Activated CD4-positive, alpha-beta T cell treated with anti-CD3 and anti-CD28 coated beads, Interleukin-2, amount 10 ng/mL, durations not matched to agents 24 days and 14 days (primary cell): ENCODE results near the gene PGAP3. TPM values are rescaled to one million over a fixed set of nuclear protein-coding genes. Genes with fewer than 3 reads are reported as not detected.
A peak's percentile ranks its signal among the peaks of the same experiment; 100 is the strongest.
"Not testable (repeated sequence)": the region's sequence is repeated elsewhere in the genome, so short reads cannot be mapped to it uniquely, and the experiment has no call there.

Source experiments
- DNase-seq: peaks from one replicate; pipeline ENCODE4 v3.0.0; 2022
- H3K27ac Mint-ChIP-seq: one replicate; pipeline ENCODE4 v1.8.0; 2022; ENCODE audit warnings: mild to moderate bottlenecking, mixed read lengths
- H3K27me3 Mint-ChIP-seq: one replicate; pipeline ENCODE4 v1.8.0; 2022; ENCODE audit warnings: mixed read lengths
- H3K36me3 Mint-ChIP-seq: one replicate; pipeline ENCODE4 v1.8.0; 2022; ENCODE audit warnings: low read depth, mild to moderate bottlenecking, mixed read lengths
- H3K4me1 Mint-ChIP-seq: one replicate; pipeline ENCODE4 v1.8.0; 2021; ENCODE audit warnings: mixed read lengths
- H3K4me3 Mint-ChIP-seq: one replicate; pipeline ENCODE4 v1.8.0; 2022; ENCODE audit warnings: mild to moderate bottlenecking, moderate library complexity, mixed read lengths
- H3K9me3 Mint-ChIP-seq: one replicate; pipeline ENCODE4 v1.8.0; 2021; ENCODE audit warnings: mixed read lengths
- intact Hi-C: fragments of 100-400 bp; cut with micrococcal nuclease; formaldehyde crosslinking; loops from one replicate; pipeline ENCODE4 v1.15.1; 2023
- total RNA-seq: library from RNA; stranded (reverse); gene quantifications from 2 replicates; pipeline ENCODE4 v1.2.3, GENCODE V29; 2022

PGAP3 gene
- total RNA-seq, 1 donor from 2014 or later: 13.5 TPM

GRCh38 chr17:39722104-39722503 lies 34.2 kb upstream of the PGAP3 start:
- Mint-ChIP-seq H3K9me3 (no peaks in the 10 kb centered on the region), H3K4me1 (peaks cover 3% of the 10 kb centered on the region), H3K36me3 (peaks cover 3% of the 10 kb centered on the region), H3K4me3 (no peak overlapping the region), H3K27me3 (no peaks in the 10 kb centered on the region), H3K27ac (no peak overlapping the region)
- intact Hi-C loops: no loop called here
- DNase-seq: no peak

GRCh38 chr17:39719563-39720355 lies 31.9 kb upstream of the PGAP3 start:
- H3K36me3 Mint-ChIP-seq: no peaks in the 10 kb centered on the region
- DNase-seq: no peak
- intact Hi-C loops: no loop called here

GRCh38 chr17:39717660-39718059 lies 29.8 kb upstream of the PGAP3 start:
- no peaks in the 10 kb centered on the region for H3K27me3 Mint-ChIP-seq
- no peak for DNase-seq
- H3K27ac Mint-ChIP-seq: no peak overlapping the region
- intact Hi-C loops: no loop called here
- no peaks in the 10 kb centered on the region for H3K36me3 Mint-ChIP-seq
- no peaks in the 10 kb centered on the region for H3K9me3 Mint-ChIP-seq
- H3K4me1 Mint-ChIP-seq: no peaks in the 10 kb centered on the region
- H3K4me3 Mint-ChIP-seq: no peak overlapping the region

More at GRCh38 chr17:39719563-39720355, 31.9 kb upstream of the PGAP3 start:
- no peaks in the 10 kb centered on the region for H3K27me3 Mint-ChIP-seq
- H3K4me1 Mint-ChIP-seq: no peaks in the 10 kb centered on the region
- no peak overlapping the region for H3K4me3 Mint-ChIP-seq
- no peaks in the 10 kb centered on the region for H3K9me3 Mint-ChIP-seq
- no peak overlapping the region for H3K27ac Mint-ChIP-seq

GRCh38 chr17:39716879-39717536 lies 29.2 kb upstream of the PGAP3 start:
- H3K4me3 Mint-ChIP-seq: no peak overlapping the region
- no peaks in the 10 kb centered on the region for H3K4me1 Mint-ChIP-seq
- intact Hi-C loops: no loop called here
- no peak overlapping the region for H3K27ac Mint-ChIP-seq
- H3K9me3 Mint-ChIP-seq: no peaks in the 10 kb centered on the region
- no peaks in the 10 kb centered on the region for H3K27me3 Mint-ChIP-seq
- no peak for DNase-seq
- no peaks in the 10 kb centered on the region for H3K36me3 Mint-ChIP-seq

- no peaks in the 10 kb centered on the region for H3K4me1 Mint-ChIP-seq
- H3K27ac Mint-ChIP-seq: no peak overlapping the region
- H3K27me3 Mint-ChIP-seq: no peaks in the 10 kb centered on the region
- DNase-seq: no peak
- intact Hi-C loops: no loop called here
- H3K9me3 Mint-ChIP-seq: no peaks in the 10 kb centered on the region
- no peak overlapping the region for H3K4me3 Mint-ChIP-seq
- H3K36me3 Mint-ChIP-seq: no peaks in the 10 kb centered on the region
These were observed 28.4 kb upstream of the PGAP3 start for GRCh38 chr17:39716073-39716818.

- Mint-ChIP-seq H3K27me3 (no peaks in the 10 kb centered on the region), H3K4me1 (no peaks in the 10 kb centered on the region), H3K27ac (no peak overlapping the region), H3K36me3 (no peaks in the 10 kb centered on the region), H3K9me3 (no peaks in the 10 kb centered on the region), H3K4me3 (no peak overlapping the region)
- intact Hi-C loops: no loop called here
- DNase-seq: no peak
These were observed 27.7 kb upstream of the PGAP3 start for GRCh38 chr17:39715375-39716072.

GRCh38 chr17:39714234-39714633 lies 26.4 kb upstream of the PGAP3 start:
- DNase-seq: no peak
- Mint-ChIP-seq H3K9me3 (no peaks in the 10 kb centered on the region), H3K36me3 (no peaks in the 10 kb centered on the region), H3K4me3 (no peak overlapping the region), H3K27ac (no peak overlapping the region), H3K27me3 (no peaks in the 10 kb centered on the region), H3K4me1 (no peaks in the 10 kb centered on the region)
- intact Hi-C loops: no loop called here

GRCh38 chr17:39711851-39712250 lies 24.0 kb upstream of the PGAP3 start:
- Mint-ChIP-seq H3K27ac (no peak overlapping the region), H3K9me3 (no peaks in the 10 kb centered on the region), H3K27me3 (no peaks in the 10 kb centered on the region), H3K4me1 (peaks cover 5% of the 10 kb centered on the region), H3K36me3 (no peaks in the 10 kb centered on the region), H3K4me3 (no peak overlapping the region)
- intact Hi-C loops: no loop called here
- DNase-seq: no peak

- H3K4me3 Mint-ChIP-seq, H3K27me3 Mint-ChIP-seq, DNase-seq, H3K4me1 Mint-ChIP-seq, intact Hi-C loops, H3K27ac Mint-ChIP-seq, H3K36me3 Mint-ChIP-seq, H3K9me3 Mint-ChIP-seq: not testable (repeated sequence)
These were observed 23.2 kb upstream of the PGAP3 start for GRCh38 chr17:39711071-39711470.

GRCh38 chr17:39709998-39710964 lies 22.4 kb upstream of the PGAP3 start:
- H3K9me3 Mint-ChIP-seq: no peaks in the 10 kb centered on the region
- no peaks in the 10 kb centered on the region for H3K36me3 Mint-ChIP-seq
- peaks cover 6% of the 10 kb centered on the region for H3K4me1 Mint-ChIP-seq
- no peak overlapping the region for H3K27ac Mint-ChIP-seq
- H3K4me3 Mint-ChIP-seq: no peak overlapping the region
- intact Hi-C loops: no loop called here
- no peak for DNase-seq
- no peaks in the 10 kb centered on the region for H3K27me3 Mint-ChIP-seq

- Mint-ChIP-seq H3K4me1 (peaks cover 6% of the 10 kb centered on the region), H3K27me3 (no peaks in the 10 kb centered on the region), H3K36me3 (no peaks in the 10 kb centered on the region), H3K9me3 (no peaks in the 10 kb centered on the region), H3K27ac (no peak overlapping the region), H3K4me3 (no peak overlapping the region)
- DNase-seq: no peak
- intact Hi-C loops: no loop called here
These were observed 21.6 kb upstream of the PGAP3 start for GRCh38 chr17:39709319-39709997.

GRCh38 chr17:39706921-39707337 lies 19.1 kb upstream of the PGAP3 start:
- H3K27ac Mint-ChIP-seq: peak overlapping the region; percentile 17
- H3K4me1 Mint-ChIP-seq: peaks cover 9% of the 10 kb centered on the region
- peak overlapping the region; percentile 28 for H3K4me3 Mint-ChIP-seq
- no peaks in the 10 kb centered on the region for H3K36me3 Mint-ChIP-seq
- no peaks in the 10 kb centered on the region for H3K9me3 Mint-ChIP-seq
- H3K27me3 Mint-ChIP-seq: peaks cover 10% of the 10 kb centered on the region
- no peak for DNase-seq
- intact Hi-C loops: no loop called here
